Stimulated activated CD4-positive, alpha-beta T cell treated with anti-CD3 and anti-CD28 coated beads, Interleukin-4, amount 100 ng/mL, for 4 hours (primary cell): ENCODE results near the gene SVOPL.
"Not testable (repeated sequence)": the region's sequence is repeated elsewhere in the genome, so short reads cannot be mapped to it uniquely, and the experiment has no call there.

ENCODE experiments used
- DNase-seq, 2 experiments: peaks; one replicate each; pipeline ENCODE4 v3.0.0-alpha.2; 2020

The SVOPL gene, protein sequence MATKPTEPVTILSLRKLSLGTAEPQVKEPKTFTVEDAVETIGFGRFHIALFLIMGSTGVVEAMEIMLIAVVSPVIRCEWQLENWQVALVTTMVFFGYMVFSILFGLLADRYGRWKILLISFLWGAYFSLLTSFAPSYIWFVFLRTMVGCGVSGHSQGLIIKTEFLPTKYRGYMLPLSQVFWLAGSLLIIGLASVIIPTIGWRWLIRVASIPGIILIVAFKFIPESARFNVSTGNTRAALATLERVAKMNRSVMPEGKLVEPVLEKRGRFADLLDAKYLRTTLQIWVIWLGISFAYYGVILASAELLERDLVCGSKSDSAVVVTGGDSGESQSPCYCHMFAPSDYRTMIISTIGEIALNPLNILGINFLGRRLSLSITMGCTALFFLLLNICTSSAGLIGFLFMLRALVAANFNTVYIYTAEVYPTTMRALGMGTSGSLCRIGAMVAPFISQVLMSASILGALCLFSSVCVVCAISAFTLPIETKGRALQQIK

DNA sequence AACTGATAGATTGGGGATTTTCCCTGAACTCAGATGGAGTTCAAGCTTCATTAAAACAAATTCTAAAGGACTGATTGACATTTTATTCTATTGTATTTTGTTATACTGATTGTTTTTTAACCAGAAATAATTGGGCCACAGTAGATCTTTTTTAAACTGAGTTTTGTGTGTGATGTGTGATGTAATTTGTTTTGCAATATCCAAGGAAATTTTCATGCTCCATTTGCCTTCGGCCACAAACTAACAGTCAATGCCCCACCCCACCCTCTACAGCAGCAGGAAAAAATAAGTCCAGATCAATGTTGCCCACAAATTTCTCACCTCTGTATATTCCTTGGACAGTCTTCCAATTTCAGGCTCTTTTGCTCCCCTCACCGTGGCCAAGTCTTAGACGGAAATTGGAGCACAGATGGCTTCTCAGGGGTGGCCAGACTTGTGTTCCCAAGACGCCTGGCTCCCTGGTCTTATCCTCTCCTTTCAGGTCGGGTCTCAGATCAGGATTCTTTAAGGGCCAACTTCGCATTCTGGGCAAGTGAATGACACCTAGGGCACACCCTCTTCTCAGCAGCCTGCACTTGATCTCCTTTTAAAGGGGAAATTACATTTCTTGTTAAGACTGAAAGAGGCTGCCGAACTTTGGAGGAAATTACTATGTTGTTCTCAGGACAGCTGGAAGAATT is at the start of gene SVOPL:
SVOPL (minus strand) TSS at position 506 of the 680 bp plus-strand sequence. CDS start 22,317 bp downstream, outside the sequence.
- DNase-seq, result no peak

- no peak for DNase-seq
These were observed 49.3 kb upstream of the SVOPL start for GRCh38 chr7:138750473-138750872.

DNA sequence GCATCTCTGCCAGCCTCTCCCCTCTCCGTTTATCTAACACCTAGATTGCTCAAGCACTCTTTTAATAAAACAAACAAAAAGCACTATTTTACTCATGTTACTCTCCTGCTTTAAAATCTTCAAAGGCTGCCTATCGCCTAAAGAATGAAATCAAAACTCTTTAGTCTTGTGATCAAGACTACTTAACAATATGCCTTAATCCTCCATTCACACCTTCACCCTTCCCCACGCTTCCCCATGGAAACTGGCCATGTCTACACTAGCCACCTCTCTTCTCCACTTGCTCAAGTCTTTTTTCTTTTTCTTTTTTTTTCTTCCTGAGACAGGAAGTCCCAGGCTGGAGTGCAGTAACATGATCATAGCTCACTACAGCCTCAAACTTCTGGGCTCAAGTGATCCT is 48.8 kb upstream of the SVOPL start:
- DNase-seq, result no peak

- DNase-seq, result no peak
These were observed 47.5 kb upstream of the SVOPL start for GRCh38 chr7:138748666-138749065.

- DNase-seq, result no peak
These were observed 44.9 kb upstream of the SVOPL start for GRCh38 chr7:138746073-138746472.

DNA sequence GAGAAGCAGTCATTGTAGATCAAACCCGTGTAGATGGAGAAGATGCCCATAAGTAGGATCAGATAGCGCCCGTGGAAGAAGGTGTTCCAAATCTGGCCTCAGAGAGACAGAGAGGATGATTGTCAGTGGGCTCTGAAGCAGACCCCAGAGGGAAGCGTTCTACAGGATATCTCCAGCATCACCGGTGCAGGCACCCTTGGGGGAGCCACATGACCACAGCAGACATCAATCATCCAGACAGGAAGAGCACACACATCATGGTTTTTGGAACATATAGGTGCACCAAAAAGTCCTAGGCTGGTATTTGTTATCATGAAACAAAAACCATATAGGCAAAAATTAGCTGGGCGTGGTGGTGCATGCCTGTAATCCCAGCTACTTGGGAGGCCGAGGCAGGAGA is 44.0 kb upstream of the SVOPL start:
- no peak for DNase-seq

GRCh38 chr7:138741453-138741735 is 40.2 kb upstream of the SVOPL start:
- DNase-seq, result no peak

DNA sequence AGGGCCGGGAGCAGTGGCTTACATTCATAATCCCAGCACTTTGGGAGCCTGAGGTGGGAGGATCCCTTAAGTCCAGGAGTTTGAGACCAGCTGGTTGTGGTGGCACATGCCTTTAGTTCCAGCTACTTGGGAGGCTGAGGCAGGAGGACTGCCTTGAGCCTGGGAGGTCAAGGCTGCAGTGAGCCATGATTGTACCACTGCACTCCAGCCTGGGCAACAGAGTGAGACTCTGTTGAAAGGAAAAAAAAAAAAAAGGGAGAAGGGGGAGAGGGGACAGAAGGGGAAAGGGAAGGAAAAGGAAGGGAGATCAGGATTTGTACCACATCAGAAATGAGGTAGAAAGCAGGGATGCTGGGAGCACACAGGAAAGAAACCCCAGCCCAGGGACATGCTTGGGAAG is 38.7 kb upstream of the SVOPL start:
- DNase-seq, result no peak

DNA sequence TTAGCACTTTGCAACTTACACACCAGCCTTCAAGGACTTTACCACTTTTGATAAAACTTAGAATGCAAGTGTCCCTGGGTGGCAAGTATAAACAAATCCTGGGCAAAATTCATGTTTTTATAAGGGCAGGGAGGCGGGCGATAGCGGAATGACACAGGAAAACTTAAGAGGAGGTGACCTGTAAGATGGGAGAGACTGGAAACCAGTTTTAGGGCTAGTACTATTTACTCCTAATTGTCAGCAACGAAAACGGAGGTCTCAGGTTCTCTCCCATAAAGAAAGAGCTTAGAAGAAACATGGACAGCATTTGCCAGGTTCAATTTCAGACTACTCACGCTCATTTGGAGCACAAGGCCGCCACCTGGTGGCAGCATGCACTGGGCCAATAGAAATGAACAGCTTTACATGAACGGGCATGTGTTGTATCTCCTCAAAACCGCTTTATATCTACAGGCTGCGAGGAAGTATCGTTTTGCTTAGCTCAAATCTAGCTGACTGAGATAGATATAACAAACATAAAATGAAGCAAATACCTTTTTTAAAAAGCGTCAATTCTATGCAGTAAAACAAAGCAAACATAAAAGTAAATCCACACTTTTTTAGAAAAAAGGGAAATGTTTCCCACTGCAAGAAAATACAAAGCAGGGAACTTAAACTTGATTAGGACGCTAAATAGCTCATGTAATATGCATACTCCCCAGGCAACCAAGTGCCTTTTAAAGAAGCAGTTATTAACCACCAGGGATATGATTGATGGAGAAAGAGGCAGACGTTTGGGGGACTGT is 37.6 kb upstream of the SVOPL start:
- DNase-seq, result peak; percentile 76 to 81

DNA sequence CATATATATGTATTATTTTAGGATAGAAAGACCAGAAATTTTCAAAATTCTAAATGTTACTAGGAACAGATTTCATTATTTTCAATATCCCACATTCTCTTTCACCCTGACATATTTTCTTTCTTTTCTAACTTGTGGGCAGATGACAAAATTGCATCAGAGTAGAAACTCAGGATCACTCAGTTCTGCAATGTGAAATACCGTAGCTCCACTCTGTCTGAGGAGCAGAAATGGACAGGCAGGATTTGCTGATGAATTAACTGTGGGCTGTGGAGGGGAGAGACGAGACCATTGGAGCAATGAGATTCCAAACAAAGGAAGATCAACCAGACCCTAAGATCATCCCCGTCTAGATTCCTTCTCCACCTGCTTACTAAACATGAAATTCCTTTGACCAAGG is 37.0 kb upstream of the SVOPL start:
- DNase-seq, result no peak

- DNase-seq, result no peak
These were observed 34.2 kb upstream of the SVOPL start for GRCh38 chr7:138735399-138735798.

DNA sequence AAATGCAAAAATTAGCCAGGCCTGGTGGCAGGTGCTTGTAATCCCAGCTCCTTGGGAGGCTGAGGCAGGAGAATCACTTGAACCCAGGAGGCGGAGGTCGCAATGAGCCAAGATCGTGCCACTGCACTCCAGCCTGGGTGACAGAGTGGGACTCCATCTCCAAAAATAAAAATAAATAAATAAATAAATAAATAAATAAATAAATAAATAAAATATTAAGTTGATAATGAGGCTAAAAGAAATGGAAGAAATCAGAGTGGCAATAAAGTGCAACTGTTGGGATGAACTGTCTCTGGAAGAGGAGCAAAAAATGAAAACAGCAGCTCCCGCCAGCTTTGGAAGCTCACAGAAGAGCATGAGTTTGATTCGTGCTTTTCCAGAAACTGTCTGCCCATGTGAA is 30.6 kb upstream of the SVOPL start:
- not testable (repeated sequence) for DNase-seq

DNA sequence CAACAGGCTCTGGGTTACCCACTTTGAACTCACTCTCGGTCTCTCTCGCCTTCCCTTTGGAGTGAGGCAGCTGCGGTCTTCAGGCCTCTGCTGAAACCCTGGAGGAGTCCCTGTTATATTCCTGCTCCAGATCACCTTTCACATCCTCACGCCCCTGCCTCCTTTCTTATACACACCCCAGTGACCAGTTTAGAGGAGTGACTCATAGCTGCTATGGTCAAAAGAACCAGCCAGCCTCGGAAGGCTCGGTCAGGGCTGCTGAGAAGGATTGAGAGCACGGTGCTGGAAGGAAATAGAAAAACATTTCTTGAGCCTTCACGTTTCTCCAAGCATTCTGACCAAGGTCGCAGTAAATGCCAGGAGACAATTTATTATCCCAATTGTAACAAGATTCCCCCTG is 28.3 kb upstream of the SVOPL start:
- no peak for DNase-seq

- DNase-seq, result no peak
These were observed 26.4 kb upstream of the SVOPL start for GRCh38 chr7:138727336-138728099.

DNA sequence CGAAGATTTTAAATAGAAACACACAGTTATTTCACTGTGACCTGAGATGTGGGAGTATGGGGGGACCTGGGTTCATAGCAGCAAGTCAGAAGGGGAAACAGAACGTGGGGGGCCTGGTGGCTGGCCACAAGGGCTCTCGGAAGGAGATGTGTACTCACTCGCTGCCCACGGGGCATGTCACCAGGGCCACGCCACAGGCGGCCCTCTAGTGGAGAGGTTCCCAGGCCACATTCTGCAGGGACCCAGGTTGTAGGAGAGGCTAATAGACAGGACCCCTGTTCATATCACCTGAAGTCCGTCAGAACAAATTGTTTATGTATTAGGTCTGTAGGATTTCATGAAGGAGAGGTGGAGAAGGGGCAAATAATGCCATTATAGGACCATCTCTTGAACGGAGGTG is 25.1 kb upstream of the SVOPL start:
- no peak for DNase-seq

DNA sequence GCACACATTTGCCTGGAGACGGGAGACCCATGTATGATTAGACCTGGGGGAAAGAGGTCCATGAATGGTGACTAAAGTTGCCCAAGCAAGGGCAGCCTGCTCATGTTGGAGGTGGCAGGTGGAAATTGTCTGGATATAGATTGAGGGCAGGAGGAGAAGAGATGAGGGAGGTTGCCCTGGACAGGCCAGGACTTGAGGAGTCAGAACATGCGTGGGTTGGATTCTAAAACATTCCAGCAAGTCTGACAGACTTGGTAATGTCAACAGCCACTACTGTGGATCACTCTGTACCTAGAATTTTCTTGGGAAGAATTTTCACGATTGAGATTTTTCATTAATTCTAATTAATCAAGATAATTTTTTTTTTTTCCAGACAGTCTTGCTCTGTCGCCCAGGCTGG is 19.1 kb upstream of the SVOPL start:
- no peak for DNase-seq

GRCh38 chr7:138716889-138717288 is 15.7 kb upstream of the SVOPL start:
- DNase-seq, result no peak

GRCh38 chr7:138713191-138713590 is 12.0 kb upstream of the SVOPL start:
- no peak for DNase-seq

DNA sequence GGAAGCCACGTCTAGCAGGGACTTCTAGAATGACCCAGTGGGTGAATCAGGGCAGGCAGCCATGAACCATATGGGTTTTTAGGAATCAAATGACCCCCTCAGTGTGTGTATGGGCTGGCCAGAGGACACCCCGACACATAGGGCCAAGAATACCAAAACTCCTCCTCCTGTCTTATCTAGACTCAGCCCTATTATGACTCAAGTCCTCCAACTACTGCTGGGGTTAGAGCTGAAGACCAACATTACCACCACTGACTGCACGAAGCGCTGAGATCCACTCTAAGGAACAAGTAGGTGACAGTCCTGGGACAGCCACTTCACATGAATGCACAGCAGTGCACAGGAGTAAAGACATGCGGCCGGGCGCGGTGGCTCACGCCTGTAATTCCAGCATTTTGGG is 11.5 kb upstream of the SVOPL start:
- no peak for DNase-seq

GRCh38 chr7:138710536-138711385 is 9.6 kb upstream of the SVOPL start:
- no peak for DNase-seq

DNA sequence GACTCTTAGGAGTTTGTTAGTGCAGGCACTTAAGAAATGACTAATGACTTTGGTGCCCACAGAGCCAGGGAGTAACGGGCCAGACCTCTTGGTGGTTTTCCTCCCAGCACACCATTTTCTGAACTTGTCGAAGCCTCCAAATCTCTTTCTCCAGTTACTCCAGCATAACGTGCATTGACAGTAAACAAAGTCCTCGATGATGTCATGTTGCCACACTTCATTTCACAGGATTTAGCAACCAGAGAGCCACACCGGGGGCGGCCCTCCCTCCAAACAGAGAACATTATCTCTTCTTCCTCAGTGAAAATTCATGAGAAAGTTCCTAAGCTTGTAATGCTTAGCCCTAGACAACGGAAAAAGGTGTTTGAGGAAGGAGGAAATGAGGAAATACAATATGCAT is 4.0 kb upstream of the SVOPL start:
- DNase-seq, result no peak

DNA sequence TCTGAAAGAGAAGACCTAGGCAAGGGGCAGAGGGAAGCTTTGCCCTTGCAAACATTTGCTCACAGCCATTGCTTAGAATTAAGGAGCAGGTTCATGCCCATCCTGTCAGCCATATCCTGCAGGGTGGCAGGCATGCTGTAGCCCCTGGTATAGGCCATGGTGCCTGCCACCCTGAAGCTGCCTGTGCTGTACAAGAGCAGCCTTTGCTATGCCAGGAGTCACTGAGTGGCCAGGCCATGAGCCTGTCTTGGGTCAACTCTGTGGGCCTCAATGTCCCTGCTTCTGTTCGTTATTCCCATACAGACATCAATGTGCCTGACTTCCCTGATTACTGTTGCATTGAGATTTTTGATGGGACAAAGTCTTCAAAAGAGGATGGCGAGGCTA is 368 bp upstream of the SVOPL start:
- no peak for DNase-seq
